ENCODE results near the gene ACBD6.
A peak's percentile ranks its signal among the peaks of the same experiment; 100 is the strongest.

The ACBD6 gene

DNA sequence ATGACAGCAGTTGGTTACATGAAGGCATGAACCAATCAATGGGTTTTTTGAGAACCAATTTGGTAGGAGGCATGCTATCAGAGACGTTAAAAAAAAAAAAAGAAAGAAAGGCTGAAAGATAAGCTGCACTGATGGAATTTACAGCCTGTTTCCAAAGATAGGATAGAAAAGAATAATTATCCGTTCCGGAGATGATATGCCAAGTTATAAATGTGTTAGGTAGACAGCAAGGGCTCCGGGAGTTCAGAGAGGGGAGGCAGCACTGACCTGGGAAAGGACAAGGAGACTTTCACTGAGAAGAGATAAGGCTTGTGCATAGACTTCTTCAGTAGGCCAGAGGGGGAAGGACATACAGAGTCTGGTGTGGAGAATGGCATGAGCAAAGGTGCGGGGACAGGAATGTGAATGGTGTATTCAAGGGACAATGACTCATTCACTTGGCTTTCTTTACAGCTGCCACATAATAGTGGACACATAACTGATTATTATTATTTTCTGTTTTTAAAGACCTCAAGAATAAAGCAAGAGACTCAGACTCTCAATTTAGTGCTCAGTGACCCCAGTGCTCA is 24.8 kb upstream of the ACBD6 start:
- DNase-seq (ENCODE audit: insufficient read length, low spot score): no peak

DNA sequence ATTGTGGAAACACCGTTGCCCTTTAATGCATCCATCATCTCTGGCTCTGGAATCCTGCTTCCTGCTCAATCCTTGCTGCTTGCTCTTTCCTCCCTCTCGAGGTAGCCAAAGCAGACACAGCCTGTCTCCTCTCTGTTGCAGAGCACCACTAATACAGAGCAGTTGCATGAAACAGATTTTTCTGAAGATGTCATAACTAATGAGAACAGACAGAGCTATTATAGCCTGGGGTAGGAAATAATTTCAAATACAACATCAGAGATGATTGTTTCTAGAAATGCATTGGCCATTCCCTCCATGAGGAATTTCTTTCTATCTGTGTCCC is 23.3 kb upstream of the ACBD6 start:
- DNase-seq (ENCODE audit: insufficient read length, low spot score) (no peak), FAIRE-seq (no peak)

More for the DNA sequence above, 24.8 kb upstream of the ACBD6 start:
- FAIRE-seq: no peak

DNA sequence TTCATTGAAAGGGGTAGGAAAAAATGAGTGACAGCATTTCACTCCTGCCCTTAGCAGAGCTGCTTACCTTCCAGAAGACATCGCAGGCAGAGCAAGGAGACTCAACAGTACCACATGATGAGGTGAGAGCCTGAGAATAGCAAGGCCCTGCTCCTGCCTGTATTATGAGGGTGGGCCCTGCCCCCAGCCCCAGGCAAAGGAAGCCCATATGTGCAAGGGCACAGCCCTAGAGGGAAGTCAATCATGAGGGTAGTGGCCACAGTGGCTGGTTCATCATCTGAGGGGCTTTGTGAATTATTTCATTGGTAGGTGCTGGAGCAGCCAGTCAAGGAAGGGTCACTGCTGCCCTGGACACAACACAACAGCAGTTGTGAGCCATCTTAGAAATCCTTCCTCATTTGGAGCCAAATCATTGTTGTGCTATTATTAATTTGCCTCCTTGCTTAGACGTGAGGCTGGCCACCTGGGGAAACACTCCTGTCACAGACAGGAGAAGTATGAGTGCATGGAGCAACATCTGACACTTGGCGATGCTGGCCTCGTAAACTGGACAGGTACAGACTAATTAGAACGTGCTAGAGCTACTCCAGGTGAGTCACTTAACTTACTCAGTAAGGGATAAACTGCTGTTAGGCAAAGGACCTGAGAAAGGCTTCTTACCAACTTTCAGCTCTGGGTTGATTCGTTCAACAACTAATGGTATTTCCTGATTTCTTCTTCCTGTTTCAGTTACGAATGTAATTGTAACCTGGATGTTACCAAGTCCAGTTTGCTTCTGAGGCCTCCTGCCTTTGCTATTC is 22.7 kb upstream of the ACBD6 start:
- FAIRE-seq (no peak), DNase-seq (ENCODE audit: insufficient read length, low spot score) (no peak)

DNA sequence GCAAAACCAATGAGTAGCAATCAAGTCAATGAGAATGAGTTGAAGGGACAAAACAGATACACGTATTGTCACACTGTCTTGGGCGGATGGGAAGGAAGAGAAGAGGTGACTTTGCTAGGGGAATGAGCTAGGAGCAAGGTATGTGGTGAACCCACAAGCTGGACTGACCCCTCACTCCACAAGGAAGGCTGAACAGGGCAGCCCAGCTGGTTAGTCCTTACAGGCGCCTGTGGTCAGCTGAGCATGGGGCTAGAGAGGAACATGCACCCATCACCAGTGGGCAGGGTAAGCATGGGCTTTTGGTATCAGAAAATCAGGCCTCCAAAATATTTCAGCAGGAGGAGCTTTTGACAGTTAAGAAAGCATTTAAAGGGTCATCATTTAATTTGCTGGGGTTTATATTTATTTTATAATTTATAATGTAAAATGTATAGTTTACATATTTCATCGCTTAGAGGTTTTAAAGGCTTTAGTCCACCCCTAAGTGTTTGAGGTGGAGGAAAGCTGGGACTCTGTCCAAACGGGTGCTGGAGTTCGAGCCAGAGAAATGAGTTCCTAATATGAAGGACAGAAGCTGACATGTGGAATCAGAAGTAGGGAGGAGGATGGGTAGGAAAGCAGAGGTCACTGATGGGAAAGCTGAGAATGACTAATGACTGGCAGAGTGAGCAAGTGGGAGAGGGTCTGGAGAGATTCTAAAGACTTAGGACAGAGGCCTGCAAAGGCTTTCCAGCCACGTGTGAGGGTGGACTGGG is 22.0 kb upstream of the ACBD6 start:
- FAIRE-seq (no peak), DNase-seq (ENCODE audit: insufficient read length, low spot score) (no peak)

DNA sequence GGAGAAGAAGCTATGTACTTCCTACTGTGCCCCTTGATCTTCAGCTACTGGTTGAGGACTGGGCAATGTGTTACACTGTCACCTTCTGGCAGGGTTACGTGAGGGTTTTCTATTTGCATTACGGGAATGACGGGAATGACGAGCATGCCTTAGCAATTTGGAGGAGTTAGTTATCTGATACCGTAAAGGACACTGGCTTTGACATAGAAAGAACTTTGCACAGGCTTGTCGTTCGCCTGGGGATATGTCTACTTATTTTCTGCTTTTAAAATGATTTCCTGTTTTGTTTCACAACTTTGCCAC is 19.8 kb upstream of the ACBD6 start:
- DNase-seq (ENCODE audit: insufficient read length, low spot score) (peak; percentile 36), FAIRE-seq (no peak)

DNA sequence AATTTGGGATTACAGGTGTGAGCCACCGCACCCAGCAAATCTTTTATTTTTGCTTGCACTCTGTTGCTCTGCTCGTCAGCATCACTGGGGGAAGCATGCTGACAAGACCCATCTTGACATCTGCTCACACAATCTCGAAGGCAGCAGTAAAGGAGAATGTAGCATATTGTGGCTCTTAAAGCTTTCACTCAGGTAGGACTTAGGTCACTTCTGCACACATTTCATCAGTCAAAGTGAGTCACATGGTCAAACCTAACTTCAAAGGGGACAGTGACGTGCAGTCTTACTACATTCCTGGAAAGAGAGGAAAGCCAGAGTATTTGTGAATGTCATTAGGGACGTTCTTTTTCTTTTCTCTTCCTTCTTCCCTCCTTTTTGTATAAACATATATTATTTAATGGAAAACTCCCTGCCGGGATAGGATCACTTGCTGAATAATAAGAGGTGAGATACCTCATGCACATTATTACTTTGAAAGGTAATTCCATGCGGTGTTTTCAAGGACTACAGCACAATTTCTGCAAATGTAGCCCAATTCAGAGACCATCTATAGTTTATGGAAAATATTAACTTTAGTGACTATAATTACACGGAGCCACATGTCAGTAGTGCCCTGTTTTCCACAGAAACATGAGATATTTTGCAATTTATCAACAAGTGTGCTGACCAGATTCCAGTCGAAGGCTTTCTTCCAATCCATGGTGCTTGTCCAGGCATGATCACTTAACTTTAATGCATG is 19.3 kb upstream of the ACBD6 start:
- DNase-seq (ENCODE audit: insufficient read length, low spot score): no peak

DNA sequence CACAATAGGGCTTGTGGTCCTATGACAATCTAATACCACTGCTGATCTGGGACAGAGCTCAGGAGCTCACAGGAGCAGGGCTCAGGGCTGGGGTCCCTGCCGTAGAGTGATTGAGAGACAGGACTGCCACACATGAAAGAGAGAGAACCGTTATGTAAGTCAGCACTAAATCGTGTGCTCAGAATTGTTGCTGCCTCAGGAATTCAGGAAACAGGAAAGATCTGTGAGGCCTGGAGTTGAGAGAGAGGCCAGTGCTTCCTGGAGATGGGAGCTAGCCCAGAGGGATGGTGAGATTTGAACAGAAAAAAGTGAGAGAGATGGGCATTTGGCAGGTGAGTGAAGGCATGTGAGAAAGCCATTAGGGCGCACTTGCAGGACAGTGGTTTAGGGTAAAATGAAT is 17.5 kb upstream of the ACBD6 start:
- FAIRE-seq: no peak
- DNase-seq (ENCODE audit: insufficient read length, low spot score): no peak

More for the DNA sequence above, 19.3 kb upstream of the ACBD6 start:
- no peak for FAIRE-seq

DNA sequence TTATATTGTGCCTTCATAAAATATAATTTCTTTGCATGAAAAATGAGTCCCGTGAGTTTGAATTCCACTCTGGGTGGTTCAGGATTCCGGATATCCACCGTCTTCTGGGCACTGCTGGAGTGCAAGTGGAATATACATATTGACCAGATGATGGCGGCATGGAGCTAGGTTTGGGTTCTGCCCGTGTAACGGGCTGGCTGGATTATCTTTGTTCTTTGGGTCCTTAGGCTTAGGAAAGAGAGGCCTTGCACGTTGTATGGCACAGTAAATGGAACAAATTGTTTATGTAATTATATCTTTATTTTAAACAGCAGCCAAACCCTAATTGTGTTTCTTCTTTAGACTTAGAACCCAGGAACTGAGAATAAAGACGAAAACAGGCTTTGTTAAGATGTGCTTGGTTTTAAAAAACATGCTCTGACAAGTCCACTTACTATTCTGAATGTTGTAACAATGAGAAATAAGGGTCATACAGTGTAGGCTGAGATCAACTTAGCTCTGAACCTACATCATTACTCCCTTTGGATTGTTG is 13.5 kb upstream of the ACBD6 start:
- DNase-seq (ENCODE audit: insufficient read length, low spot score) (peak; percentile 83), FAIRE-seq (peak; percentile 70)

DNA sequence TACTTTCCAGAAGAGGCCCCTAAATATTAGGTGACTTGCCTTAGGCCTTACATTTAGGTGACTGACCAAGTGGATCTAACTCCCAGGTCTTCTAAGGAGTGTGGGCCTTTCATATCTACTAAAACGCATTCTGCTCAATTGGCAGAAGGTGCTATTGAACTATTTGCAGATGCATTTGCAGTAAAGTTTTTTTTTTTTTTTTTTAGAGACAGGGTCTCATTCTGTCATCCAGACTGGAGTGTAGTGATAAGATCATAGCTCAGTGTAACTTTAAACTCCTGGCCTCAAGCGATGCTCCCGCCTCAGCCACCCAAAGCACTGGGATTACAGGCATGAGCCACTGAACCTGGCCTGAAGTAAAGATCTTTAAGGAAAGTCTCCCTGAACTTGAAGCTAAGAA is 13.0 kb upstream of the ACBD6 start:
- DNase-seq (ENCODE audit: insufficient read length, low spot score): no peak
- FAIRE-seq: no peak

DNA sequence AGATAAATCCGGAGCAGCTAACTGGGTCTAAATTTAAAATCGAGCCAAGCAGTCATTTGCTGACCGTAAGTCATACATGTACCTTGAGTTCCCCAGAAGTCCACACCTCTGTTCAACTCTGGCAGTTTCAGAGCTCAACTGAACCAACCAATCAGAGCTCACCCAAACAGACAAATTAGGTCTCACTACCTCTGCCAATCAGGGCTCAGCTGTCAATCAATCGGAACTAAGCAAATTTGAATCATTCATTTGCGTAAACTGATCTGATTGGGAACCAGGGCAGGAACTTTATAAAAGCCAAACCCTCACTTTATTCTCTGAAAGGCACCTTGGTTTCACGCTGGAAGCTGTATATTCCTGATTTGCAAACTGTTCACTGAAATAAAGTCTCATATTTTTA is 11.2 kb upstream of the ACBD6 start:
- FAIRE-seq: no peak
- DNase-seq (ENCODE audit: insufficient read length, low spot score): no peak

DNA sequence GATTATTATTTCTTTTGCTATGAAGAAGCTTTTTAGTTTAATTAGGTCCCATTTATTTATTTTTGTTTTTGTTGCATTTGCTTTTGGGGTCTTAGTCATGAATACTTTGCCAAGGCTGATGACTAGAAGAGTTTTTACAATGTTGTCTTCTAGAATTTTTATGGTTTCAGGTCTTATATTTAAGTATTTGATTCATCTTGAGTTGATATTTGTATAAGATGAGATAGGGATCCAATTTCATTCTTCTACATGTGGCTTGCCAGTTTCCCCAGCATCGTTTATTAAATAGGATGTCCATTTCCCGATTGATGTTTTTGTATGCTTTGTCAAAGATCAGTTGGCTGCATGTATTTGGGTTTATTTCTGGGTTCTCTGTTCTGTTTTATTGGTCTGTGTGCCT is 8.5 kb upstream of the ACBD6 start:
- no peak for FAIRE-seq
- DNase-seq (ENCODE audit: insufficient read length, low spot score): no peak

DNA sequence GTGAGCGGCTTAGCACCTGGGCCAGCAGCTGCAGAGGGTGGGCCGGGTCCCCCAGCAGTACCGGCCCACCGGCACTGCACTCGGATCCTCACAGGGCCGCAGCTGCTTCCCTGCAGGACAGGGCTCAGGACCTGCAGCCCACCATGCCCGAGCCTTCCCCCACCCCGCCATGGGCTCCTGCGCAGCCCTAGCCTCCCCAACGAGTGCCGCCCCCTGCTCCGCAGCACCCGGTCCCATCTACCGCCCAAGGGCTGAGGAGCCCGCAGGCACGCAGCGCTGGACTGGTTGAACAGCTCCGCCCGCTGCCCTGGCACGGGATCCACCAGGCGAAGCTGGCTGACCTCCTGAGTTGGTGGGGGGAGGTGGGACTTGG is 6.3 kb upstream of the ACBD6 start:
- DNase-seq (ENCODE audit: insufficient read length, low spot score) (no peak), FAIRE-seq (no peak)

DNA sequence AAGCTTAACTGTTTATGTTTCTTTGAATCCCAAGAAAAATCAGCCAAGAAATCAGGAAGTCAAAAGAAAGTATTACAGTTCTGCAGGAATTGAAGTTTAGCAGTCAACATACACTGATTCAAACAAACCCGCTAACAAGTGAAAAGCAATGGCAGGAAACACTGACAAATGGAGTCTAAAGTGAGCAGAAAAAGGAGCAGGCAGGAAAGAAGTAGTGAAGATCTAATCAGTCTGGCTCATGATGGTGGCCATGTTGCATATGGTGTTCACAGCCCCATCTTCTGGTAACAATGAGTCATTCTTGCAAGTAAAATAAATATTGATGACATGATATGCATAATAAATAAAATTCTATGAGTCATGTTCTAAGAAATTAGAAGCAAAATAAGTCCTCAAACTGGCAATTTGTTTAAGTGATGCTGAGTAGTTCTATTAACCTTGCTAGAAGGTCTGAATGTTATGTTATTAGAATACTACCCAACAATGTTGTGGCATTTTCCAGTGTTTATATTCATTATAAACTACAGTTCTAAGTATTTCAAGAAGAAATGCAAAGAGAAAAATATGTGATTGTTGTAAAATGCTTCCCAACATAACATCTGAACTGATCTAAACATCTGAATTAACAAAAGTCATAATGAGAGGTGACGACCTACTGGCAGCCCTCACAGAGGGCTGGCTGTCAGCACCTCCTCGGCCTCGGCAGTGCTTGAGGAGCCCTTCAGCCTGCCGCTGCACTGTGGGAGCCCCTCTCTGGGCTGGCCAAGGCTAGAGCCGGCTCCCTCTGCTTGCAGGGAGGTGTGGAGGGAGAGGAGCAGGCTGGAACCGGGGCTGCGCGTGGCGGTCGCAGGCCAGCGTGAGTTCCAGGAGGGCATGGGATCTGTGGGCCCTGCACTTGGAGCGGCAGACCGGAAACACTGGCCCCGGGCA is 5.7 kb upstream of the ACBD6 start:
- DNase-seq (ENCODE audit: insufficient read length, low spot score) (no peak), FAIRE-seq (no peak)

DNA sequence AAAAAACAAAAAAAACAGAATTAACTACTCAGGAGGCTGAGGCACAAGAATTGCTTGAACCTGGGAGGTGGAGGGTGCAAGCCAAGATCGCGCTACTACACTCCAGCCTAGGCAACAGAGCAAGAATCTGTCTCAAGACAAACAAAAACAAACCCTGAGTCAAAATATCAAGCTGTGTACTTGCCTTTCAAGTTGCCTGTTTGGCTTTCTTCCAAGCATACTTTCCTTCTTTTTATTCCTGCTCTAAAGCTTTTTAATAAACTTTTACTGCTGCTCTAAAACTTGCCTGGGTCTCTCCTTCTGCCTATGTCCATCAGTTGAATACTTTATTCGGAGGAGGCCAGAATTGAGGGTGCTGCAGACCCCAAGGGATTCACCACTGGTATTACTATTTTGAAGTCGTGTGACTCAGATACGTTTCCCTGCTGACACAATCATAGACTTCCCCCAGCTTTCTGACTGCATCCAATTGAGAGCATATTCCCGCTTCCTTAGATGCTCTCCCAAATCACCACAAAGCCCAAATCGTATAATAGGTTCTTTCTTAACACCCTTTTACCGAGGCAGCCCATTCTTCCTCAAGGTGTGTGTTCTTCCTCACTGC is 3.5 kb upstream of the ACBD6 start:
- no peak for FAIRE-seq
- no peak for DNase-seq (ENCODE audit: insufficient read length, low spot score)

DNA sequence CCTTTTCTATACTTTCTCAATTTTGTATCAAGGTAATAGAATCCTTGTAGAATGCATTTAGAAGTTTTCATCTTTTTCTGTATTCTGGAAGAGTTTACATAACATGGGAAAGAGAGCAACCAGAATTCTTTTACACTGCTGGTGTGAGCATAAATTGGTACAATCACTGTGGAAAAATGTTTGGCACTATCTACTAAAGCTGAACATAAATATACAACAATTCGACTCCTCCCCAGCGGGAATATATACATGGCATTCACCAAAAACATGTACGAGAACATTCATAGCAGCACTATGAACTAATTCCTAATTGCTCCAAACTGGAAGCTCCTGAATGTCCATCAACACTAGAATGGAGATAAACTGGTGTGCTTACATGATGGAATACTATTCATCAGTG is 1.8 kb upstream of the ACBD6 start:
- no peak for DNase-seq (ENCODE audit: insufficient read length, low spot score)
- no peak for FAIRE-seq

DNA sequence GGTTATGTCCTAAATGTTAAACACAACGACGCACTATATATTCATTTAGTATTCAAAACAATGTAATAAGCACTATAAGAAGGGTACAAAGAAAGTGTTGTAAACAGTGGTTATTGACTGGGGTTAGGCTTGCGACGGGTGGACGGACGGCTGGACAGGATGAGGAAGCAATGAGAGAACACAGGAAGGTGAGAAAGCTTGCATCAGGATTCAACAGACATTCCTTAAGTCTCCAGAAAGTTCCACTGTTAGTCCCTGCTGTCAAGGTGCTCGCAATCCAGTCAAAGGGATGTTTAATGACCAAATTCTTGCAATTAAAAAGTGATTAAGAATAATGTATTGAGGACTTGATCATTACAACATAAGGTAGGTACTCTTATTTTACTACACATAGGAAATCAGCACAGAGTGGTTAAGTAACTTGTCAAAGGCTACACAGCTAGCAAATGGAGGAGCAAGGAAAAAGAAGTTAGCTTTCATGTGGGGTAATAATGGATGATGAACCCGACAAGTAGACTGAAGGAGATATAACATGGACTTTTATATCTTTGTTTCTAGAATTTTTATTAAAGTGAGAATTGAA is 994 bp upstream of the ACBD6 start:
- FAIRE-seq (no peak), DNase-seq (ENCODE audit: insufficient read length, low spot score) (no peak)

DNA sequence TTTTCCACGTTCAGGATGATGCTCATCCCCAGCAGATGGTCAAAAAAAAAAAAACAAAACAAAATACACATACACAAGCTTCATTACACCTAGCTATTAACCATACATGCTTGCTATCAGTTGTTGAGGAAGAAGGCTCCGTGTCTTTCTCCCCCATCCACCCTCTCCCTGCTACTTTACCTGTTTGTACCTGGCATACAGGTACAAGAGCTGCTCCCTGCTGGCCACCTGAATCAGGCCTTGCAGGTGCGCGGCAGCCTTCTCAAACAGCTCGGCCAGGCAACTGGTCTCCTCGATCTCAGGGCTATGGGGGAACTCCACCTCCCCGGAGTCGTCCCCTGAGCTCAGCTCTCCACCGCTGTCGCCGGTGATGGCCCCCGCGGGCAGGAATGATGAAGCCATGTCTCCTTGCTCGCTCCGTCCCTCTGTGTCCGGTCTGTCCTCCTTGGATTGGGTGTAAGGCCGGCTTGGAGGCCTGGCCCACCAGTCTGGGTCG is 464 bp downstream of the ACBD6 start:
- no peak for FAIRE-seq
- no peak for DNase-seq (ENCODE audit: insufficient read length, low spot score)

DNA sequence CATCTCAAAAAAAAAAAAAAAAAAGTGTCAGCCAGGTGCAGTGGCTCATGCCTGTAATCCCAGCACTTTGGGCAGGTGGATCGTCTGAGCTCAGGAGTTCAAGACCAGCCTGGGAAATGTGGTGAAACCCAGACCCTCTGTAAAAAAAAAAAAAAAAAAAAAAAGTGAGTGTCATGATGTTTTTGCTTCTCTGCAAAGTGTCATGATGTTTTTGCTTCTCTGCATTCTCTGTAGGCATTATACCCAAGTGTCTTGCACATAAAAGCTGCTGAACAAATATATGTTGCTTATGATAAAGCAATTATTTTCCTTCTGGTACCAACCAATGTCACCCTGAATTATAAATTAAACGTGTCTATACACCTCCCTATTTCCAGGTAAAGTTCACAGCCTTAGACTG is 1.7 kb downstream of the ACBD6 start:
- DNase-seq (ENCODE audit: insufficient read length, low spot score) (no peak), FAIRE-seq (no peak)

DNA sequence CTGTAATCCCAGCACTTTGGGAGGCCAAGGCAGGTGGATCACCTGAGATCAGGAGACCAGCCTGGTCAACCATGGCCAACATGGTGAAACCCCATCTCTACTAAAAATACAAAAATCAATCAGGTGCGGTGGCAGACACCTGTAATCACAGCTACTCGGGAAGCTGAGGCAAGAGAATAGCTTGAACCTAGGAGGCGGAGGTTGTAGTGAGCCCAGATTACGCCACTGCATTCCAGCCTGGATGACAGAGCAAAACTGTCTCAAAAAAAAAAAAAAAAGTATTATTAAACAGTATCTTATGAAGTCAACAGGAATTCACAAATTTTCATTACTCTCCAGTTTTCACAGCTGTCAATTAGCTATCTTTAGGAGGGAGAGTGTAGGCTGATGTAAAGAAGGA is 3.8 kb downstream of the ACBD6 start:
- no peak for DNase-seq (ENCODE audit: insufficient read length, low spot score)
- no peak for FAIRE-seq

Measured in HTR-8/SVneo (cell line).